ENCODE results near the gene PROP1.
"Not testable (repeated sequence)": the region's sequence is repeated elsewhere in the genome, so short reads cannot be mapped to it uniquely, and the experiment has no call there.

The PROP1 gene

GRCh38 chr5:177982072-177982727 lies 13.8 kb downstream of the PROP1 start:
- peak; percentile 24 to 39 for DNase-seq (ENCODE audit: low read depth in 2 of 2)

DNA sequence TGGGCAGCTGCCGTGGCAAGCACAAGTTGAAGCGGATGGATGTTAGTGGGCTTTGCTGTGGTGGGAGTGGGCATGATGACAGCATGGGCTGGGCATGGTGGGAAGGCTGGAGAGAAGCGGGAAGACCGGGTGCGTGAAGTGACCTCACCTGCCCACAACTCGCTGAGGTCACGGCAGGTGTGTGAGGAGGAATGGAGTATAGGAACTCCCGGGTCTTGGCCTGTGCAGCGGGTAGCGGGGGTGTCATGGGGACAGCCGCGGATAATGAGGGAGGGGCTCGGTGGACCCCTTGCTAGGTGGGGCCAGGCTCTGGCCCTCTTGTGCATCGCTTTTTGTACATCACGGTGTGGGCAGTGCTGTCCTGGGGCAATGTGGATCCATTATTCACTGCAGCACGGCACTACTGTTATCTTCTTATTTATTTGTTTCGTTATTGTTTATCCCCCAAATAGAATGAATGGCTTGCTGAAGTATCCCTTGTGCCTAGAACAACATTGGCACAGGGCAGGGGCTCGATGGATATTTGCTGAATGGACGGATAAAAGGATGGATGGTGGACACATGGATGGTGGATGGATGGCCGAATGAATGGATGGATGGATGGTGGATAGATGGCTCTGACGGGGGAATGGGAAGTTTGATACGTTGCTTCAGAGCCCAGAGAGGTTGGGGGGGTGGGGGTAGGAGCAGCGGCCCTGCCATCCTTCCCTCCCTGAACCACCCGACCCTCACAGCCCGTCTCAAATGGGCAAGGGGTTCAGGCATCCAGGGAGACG lies 14.6 kb downstream of the PROP1 start:
- DNase-seq (ENCODE audit: low read depth in 2 of 2) = no peak

GRCh38 chr5:177980743-177981151 lies 15.3 kb downstream of the PROP1 start:
- DNase-seq (ENCODE audit: low read depth in 2 of 2) = no peak

DNA sequence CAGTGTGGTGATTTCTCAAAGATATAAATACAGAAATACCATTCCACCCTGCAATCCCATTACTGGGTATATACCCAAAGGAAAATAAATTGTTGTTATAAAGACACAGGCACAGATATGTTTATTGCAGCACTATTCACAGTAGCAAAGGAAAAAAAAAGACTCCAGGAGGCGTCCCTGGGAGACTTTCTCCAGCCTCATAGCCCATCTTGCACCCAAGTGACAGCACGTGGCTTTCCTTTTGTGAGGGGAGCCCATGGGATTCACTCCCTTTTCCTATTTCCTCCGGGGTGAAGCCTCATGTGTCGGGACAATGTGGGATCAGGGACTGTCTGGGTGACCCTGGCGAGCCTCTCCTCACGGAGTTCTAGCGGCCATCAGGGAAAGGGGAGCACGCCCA lies 18.4 kb downstream of the PROP1 start:
- not testable (repeated sequence) for DNase-seq (ENCODE audit: low read depth in 2 of 2)

GRCh38 chr5:177973066-177973635 lies 22.9 kb downstream of the PROP1 start:
- DNase-seq (ENCODE audit: low read depth in 2 of 2) = no peak

DNA sequence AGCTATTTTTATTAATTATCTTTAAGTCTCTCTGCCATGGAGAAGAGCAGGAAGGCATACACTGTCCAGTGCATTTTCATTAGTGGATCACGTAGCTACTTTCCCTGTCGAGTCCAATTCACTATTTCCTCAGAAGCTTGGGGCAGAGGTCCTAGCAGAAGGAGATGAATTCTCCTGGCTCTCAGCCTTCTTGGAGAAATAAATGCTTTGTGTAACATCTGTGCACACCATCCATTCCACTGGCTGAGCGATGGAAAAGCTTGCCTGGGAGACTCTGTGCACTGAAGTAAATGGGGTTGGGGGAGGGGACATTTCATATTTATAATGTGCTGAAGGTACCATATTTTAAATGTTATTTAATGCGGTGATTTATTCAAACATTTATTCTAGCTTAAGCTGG lies 23.4 kb downstream of the PROP1 start:
- no peak for DNase-seq (ENCODE audit: low read depth in 2 of 2)

DNA sequence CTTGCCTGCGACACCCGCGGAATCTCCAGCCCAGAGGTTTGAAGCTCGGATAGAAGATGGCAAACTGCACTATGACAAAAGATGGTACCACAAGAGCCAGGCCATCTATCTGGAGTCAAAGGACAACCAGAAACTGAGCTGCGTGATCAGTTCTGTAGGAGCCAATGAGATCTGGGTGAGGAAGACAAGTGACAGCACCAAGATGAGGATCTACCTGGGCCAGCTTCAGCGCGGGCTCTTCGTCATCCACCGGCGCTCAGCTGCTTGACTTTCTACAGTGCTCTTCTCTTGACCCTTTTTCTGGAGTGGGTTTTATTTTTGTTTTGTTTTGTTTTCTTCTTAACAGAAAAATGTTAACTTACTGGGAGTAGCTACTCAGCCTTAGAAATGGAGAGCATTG lies 24.0 kb downstream of the PROP1 start:
- not testable (repeated sequence) for DNase-seq (ENCODE audit: low read depth in 2 of 2)

GRCh38 chr5:177968661-177969211 lies 27.3 kb downstream of the PROP1 start:
- DNase-seq (ENCODE audit: low read depth in 2 of 2) = no peak

DNA sequence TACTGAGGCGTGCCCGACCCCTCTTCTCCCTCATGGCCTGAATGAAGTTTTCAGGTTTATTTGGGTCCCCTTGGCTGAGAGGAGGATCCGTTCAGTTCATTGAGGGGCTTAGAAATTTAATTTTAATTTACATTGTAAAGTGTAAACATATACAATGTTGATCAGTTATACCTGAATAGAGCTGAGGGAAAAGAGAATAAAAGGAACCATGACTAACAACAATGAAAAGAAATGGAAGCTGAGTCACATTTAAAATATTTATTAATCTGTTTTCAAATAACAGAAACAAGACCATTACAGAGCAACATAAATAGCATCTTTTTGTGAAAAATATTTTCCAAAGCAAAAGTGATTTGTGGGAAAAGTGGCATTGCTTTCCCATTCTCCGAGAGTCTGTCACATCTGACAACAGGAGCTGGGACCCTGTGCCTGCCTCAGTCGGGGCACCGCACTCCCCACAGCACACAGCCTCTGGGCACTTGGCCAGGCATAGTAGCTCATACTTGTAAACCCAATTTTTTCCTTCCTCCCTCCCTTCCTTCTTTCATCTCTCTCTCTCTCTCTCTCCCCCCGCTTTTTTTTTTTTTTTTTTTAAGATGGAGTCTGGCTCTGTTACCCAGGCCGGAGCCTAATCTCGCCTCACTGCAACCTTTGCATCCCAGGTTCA lies 28.7 kb downstream of the PROP1 start:
- DNase-seq (ENCODE audit: low read depth in 2 of 2) = no peak

DNA sequence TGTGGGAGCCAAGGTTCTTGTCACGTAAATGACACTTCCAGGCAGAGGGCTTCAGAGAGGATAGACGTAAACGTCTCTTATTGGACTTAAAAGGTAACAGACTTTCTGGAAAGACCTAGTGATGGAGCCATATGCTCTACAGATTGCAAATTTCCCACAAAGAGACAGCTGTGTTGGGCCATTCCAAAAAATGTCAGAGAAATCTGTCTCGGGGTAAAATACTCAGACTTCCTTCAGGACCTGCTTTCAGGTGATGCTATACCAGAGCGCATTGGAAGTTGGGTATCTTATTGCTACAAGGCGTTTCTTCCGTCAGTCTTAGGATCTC lies 29.2 kb downstream of the PROP1 start:
- no peak for DNase-seq (ENCODE audit: low read depth in 2 of 2)

DNA sequence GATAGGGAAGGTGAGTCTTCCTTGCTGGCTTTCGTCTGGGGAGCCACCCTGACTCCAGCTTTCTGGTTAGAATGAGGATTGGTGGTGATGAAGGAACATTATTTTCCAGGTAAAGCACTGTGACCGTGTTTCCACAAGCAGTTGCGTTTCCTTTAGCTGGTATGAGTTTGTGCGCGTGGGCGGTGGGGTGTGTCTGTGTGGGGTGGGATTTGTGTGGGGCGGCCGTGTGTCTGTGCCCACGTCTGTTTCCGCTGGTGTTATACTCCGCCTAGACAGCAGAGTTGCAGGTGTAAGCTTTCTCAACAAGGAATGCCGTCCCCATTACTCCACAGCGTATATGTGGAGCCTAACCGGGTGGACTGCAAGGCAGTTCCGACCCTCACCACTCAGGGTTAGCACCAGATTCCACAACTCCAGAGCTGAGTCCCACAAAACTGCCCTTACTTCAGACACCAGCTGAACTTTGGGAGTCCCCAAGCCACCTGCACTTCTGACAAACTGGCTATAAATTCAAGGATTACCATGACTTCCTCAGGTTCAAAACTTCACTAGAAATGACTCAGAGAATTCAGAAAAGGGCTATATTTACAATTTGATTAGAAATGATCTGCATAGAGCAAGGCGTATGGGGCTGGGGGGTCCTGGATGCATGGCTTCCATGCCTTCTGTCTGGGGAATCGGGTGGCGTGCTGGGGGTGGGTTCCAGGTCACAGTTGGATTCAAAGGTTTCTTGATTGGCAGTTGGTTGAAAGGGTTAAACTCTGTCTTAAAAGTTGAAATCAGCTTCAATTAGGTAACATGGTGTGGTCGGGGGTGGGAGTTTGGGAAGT lies 29.8 kb downstream of the PROP1 start:
- no peak for DNase-seq (ENCODE audit: low read depth in 2 of 2)

DNA sequence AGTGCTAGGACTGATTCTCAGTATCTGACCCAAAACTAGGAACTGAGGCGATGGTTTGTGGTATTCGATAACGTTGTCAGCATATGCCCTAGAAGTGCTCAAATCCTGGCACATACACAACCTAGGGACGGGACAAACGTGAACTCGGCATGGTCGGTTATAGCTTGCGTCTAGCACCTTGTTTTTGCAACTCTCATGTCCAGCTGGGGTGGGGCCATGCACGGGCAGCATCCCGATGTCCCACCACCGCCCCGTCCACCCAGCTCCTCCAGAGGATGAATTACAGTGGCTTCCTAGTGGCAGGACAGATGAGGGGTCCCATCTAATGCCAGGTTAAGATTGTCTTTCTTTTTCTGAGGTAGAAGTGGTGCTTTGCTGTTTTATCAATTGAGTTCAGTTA lies 31.6 kb downstream of the PROP1 start:
- no peak for DNase-seq (ENCODE audit: low read depth in 2 of 2)

DNA sequence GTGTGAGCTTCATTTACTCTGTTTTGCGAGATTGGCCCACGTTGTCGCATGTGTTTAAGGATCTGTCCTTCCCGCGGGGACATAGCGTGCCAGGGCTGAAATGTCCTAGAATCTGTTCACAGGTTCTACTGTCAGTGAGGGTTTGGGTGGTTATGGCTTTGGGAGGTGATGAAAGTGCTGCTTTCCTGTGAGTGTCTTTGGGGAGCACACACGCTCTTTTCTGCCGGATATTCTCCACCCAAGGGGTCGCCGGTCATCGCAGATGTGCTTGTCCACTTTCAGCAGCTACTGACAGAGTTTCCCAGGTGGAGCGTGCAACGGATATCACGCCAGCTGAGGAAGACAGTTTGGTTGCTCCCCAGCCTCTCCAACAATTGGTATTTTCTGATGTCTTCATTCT lies 32.1 kb downstream of the PROP1 start:
- DNase-seq (ENCODE audit: low read depth in 2 of 2) = no peak

DNA sequence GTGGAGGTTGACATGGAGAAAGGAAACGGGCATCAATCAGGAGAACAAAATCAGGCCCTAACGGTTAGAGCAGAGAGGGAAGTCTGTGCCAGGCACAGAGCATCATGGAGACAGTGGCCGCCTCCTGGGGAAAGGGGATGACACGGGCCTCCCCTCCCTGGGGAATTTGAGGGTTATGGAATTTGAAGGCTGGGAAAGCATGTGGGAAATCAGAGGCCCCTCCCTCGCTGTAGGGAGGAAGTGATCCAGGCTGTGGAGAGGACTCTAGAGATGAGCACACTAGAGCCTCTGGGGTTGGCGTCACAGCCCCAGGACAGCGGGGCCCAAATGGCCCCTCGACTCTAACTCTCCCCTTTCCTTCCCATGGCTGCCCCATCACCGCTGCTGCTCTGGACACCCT lies 36.7 kb downstream of the PROP1 start:
- DNase-seq (ENCODE audit: low read depth in 2 of 2) = no peak

- no peak for DNase-seq (ENCODE audit: low read depth in 2 of 2)
These were observed 37.3 kb downstream of the PROP1 start for GRCh38 chr5:177958696-177959095.

GRCh38 chr5:177957241-177957640 lies 38.8 kb downstream of the PROP1 start:
- no peak for DNase-seq (ENCODE audit: low read depth in 2 of 2)

GRCh38 chr5:177953101-177953500 lies 42.9 kb downstream of the PROP1 start:
- not testable (repeated sequence) for DNase-seq (ENCODE audit: low read depth in 2 of 2)

DNA sequence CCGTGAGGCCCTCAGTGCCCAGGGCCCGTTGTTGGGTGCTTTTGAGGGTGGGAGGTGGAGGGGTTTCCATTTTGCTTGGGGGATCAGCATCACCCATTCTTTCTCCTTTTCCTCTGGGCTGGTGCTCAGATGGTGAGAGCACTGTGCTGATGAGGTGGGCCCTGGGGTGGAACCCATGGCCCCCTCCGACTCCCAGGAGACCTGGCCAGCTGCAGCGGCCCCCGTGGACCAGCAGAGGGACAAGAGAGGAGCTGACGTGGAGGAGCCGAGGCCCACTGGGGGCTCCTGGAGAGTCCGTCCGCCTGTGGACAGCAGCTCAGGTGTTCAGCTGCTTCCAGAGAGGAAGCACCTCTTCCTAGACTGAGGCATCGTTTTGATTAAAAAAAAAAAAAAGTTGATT lies 46.4 kb downstream of the PROP1 start:
- DNase-seq (ENCODE audit: low read depth in 2 of 2) = not testable (repeated sequence)

- DNase-seq (ENCODE audit: low read depth in 2 of 2) = not testable (repeated sequence)
These were observed 47.0 kb downstream of the PROP1 start for GRCh38 chr5:177949065-177949464.

DNA sequence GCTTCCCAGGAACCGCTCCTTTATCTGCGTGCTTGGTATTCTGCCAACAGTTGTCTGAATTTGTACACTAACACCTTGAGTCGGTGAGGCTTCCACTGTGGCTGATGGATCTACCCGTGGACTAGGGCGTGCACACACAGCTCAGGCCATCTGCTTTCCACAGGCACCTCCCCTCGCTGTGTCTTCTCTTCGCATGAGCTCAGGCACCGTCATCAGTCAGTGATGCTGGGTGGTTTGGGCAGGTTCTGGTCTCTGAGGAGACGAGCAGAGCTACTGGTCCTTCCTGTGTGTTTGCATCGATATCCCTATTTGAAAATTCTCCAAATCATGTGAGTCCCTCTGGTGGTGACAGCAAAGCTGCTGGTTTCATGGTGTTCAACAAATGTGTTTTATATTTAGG lies 48.1 kb downstream of the PROP1 start:
- not testable (repeated sequence) for DNase-seq (ENCODE audit: low read depth in 2 of 2)

DNA sequence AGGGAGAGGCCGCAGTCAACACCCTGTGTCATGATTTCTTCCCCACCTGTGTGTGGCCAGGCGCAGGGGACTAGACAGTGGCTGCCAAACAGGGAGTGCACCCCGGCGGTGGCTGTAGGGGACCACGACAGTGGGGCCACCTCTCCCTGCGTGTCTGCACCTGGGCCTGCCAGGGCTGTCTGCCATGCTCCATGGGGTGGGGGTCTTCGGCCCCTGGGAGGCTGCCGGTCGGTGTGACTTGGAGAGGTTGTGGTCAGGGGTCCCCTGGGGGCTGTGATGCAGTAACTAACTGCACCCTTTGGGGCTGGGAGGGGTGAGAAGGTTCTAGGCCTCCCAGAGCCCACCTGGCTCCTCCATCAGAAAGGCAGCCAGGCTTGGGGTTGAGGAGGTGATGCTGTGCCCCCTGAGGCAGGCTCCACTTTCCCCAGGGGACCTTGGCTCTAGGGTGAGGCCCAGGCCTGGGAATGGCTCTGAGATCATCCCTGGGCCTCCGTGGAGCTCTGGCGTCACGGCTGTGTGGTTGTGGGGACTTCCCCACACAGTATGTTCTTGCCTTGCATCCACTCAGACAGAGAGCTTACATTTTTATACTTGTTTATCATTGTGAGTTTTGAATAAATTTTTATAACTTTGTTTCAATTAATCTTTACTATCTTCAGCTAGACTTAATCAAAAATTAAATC lies 50.3 kb downstream of the PROP1 start:
- DNase-seq (ENCODE audit: low read depth in 2 of 2) = not testable (repeated sequence)

All from stimulated activated CD4-positive, alpha-beta T cell treated with anti-CD3 and anti-CD28 coated beads, Interleukin-15, amount 100 ng/mL, for 48 hours (primary cell).